K562 (cell line): ENCODE measurements around the gene AMOT. TPM values are rescaled to one million over a fixed set of nuclear protein-coding genes. Genes with fewer than 3 reads are reported as not detected.

Experiments
- ATAC-seq: fragments of 200-7000 bp; cut with Tn5 transposase; 3 replicates; pipeline ENCODE4 v1.9.1; 2020; ENCODE audit warnings: moderate library complexity
- BruUV-seq: library from RNA; stranded (reverse); fragments of 400-500 nt; replicated peaks from 2 replicates; lab custom pipeline; 2021; lab: Mats Ljungman, UMichigan
- CTCF ChIA-PET: fragments of 300-600 bp; formaldehyde crosslinking; extraction: SDS; loops from one replicate; lab custom pipeline; 2021; ENCODE audit warnings: low intra/inter-chr PET ratio; lab: Yijun Ruan, JAX
- POLR2A ChIA-PET: fragments of 300-600, 350-650 bp; sonication (Branson Sonifier 250); formaldehyde crosslinking; extraction: SDS; loops from one replicate; lab custom pipeline; 2021; ENCODE audit warnings: antibody characterized with exemption, inconsistent platforms; lab: Yijun Ruan, JAX
- DNase-seq, 4 experiments: peaks; one replicate each; pipeline versions ENCODE4 v3.0.0 to v3.0.0-alpha.2; 2011 to 2018; ENCODE audit warnings: low spot score in 3 of 4, mixed read lengths in 3 of 4; ENCODE audit errors: extremely low read depth in 1 of 4
- FAIRE-seq: peaks from 2 replicates; lab custom pipeline; 2011; peaks lifted over from hg19 to GRCh38; lab: Jason Lieb, UNC
- H2AFZ ChIP-seq: 2 replicates; pipeline ENCODE4 v1.6.0; 2011; ENCODE audit warnings: low read depth, low read length, control low read depth, inconsistent platforms
- H3K27ac ChIP-seq: fragments of 200-600 bp; 3 replicates; pipeline ENCODE4 v1.8.0; 2011; ENCODE audit warnings: low read depth, mild to moderate bottlenecking, control low read depth, inconsistent platforms, low read length, moderate library complexity, mixed read lengths; ENCODE audit errors: extremely low read depth
- H3K27me3 ChIP-seq, 2 experiments: fragments of 300-600 bp in 1 of 2; 2 replicates in 1 of 2; 3 replicates in 1 of 2; pipeline versions ENCODE4 v1.6.0 to v1.8.0; 2011; ENCODE audit warnings: inconsistent platforms in 2 of 2, low read length in 2 of 2, mild to moderate bottlenecking in 1 of 2, mixed read lengths in 1 of 2, moderate library complexity in 1 of 2; ENCODE audit not compliant: control insufficient read depth in 2 of 2, insufficient read depth in 2 of 2
- H3K36me3 ChIP-seq: fragments of 300-600 bp; 3 replicates; pipeline ENCODE4 v1.8.0; 2011; ENCODE audit warnings: mild to moderate bottlenecking, low read length, inconsistent platforms; ENCODE audit not compliant: control insufficient read depth, insufficient read depth
- H3K4me1 ChIP-seq, 2 experiments: fragments of 200-600 bp in 1 of 2; replicated peaks in 1 of 2; 2 replicates in 1 of 2; 3 replicates in 1 of 2; pipeline versions ENCODE4 v1.5.1 to v1.8.0; 2011; ENCODE audit warnings: inconsistent platforms in 2 of 2, low read length in 2 of 2, mild to moderate bottlenecking in 1 of 2, mixed read lengths in 1 of 2, moderate library complexity in 1 of 2; ENCODE audit not compliant: control insufficient read depth in 2 of 2, insufficient read depth in 2 of 2
- H3K4me2 ChIP-seq: 2 replicates; pipeline ENCODE4 v1.6.1; 2011; ENCODE audit warnings: low read length, control low read depth, inconsistent platforms, mixed read lengths; ENCODE audit not compliant: insufficient read depth
- H3K4me3 ChIP-seq: fragments of 200-600 bp; sonication (generic), shearing (Covaris generic); 2 replicates; pipeline ENCODE4 v1.5.1; 2016; ENCODE audit warnings: control low read depth, inconsistent platforms
- H3K79me2 ChIP-seq: fragments of 200-600 bp; 3 replicates; pipeline ENCODE4 v1.8.0; 2011; ENCODE audit warnings: low read length, inconsistent platforms; ENCODE audit not compliant: control insufficient read depth, insufficient read depth
- H3K9ac ChIP-seq, 2 experiments: 2 replicates each; pipeline versions ENCODE4 v1.6.0 to v1.6.1; 2011; ENCODE audit warnings: low read depth in 2 of 2, low read length in 2 of 2, control low read depth in 1 of 2, inconsistent platforms in 1 of 2, mild to moderate bottlenecking in 1 of 2, mixed read lengths in 1 of 2; ENCODE audit not compliant: insufficient read depth in 1 of 2
- H3K9me1 ChIP-seq: one replicate; pipeline ENCODE4 v1.6.0; 2011; ENCODE audit warnings: inconsistent platforms, mild to moderate bottlenecking, low read length, moderate library complexity; ENCODE audit not compliant: control insufficient read depth, insufficient read depth
- H3K9me3 ChIP-seq: replicated peaks from 2 replicates; pipeline ENCODE4 v1.5.1; 2011; ENCODE audit warnings: low read depth, low read length, inconsistent platforms; ENCODE audit not compliant: control insufficient read depth, insufficient read depth
- H4K20me1 ChIP-seq: replicated peaks from 2 replicates; pipeline ENCODE4 v1.6.1; 2011; ENCODE audit warnings: low read length, inconsistent platforms, mixed read lengths; ENCODE audit not compliant: control insufficient read depth, insufficient read depth
- BHLHE40 ChIP-seq: IDR thresholded peaks from 2 replicates; pipeline ENCODE4 v1.6.1; 2011; ENCODE audit warnings: low read length, improper control_type of control experiment
- CCAR2 ChIP-seq: fragments of 200-400 bp; formaldehyde crosslinking; IDR thresholded peaks from 2 replicates; pipeline ENCODE4 v1.6.1; 2017; ENCODE audit warnings: mild to moderate bottlenecking, low read depth, low read length
- FOXM1 ChIP-seq, 2 experiments: fragments of 450-650 bp in 1 of 2; sonication (generic) in 1 of 2; formaldehyde crosslinking in 1 of 2; IDR thresholded peaks; 2 replicates each; pipeline versions ENCODE4 v1.6.1 to v1.9.0; 2017 to 2022; ENCODE audit warnings: low read depth in 2 of 2, mild to moderate bottlenecking in 2 of 2, missing genetic modification reagents in 1 of 2, moderate library complexity in 1 of 2
- HMGN3 ChIP-seq: IDR thresholded peaks from 2 replicates; pipeline ENCODE4 v1.6.1; 2011; ENCODE audit warnings: borderline replicate concordance, low read depth, mild to moderate bottlenecking, mixed read lengths, low read length; ENCODE audit not compliant: insufficient read length; ENCODE audit errors: extremely low read depth
- ILF3 ChIP-seq: fragments of 450-650 bp; IDR thresholded peaks from 2 replicates; pipeline ENCODE4 v1.6.1; 2018; ENCODE audit warnings: antibody characterized with exemption, mild to moderate bottlenecking, moderate library complexity, borderline replicate concordance
- MAFF ChIP-seq: IDR thresholded peaks from 2 replicates; pipeline ENCODE4 v1.6.1; 2012; ENCODE audit warnings: low read length, improper control_type of control experiment
- MAFK ChIP-seq: IDR thresholded peaks from 2 replicates; pipeline ENCODE4 v1.6.1; 2011; ENCODE audit warnings: low read length, improper control_type of control experiment
- MCM2 ChIP-seq: fragments of 450-650 bp; IDR thresholded peaks from 2 replicates; pipeline ENCODE4 v1.6.1; 2017; ENCODE audit warnings: low read depth, mild to moderate bottlenecking
- RAD51 ChIP-seq: fragments of 450-650 bp; IDR thresholded peaks from 2 replicates; pipeline ENCODE4 v1.7.1; 2016; ENCODE audit warnings: low read depth, mild to moderate bottlenecking, borderline replicate concordance
- RUNX1 ChIP-seq: sonication (generic); IDR thresholded peaks from 2 replicates; pipeline ENCODE4 v1.6.1; 2016; ENCODE audit warnings: antibody characterized with exemption, low read depth
- TCF7 ChIP-seq: sonication (generic); IDR thresholded peaks from 2 replicates; pipeline ENCODE4 v1.6.1; 2016; ENCODE audit warnings: antibody characterized with exemption, borderline replicate concordance
- ZFPM2 ChIP-seq: fragments of 250-450 bp; sonication (Bioruptor Pico); IDR thresholded peaks from 2 replicates; pipeline ENCODE4 v1.5.1; 2022; ENCODE audit warnings: mild to moderate bottlenecking
- ZNF780A ChIP-seq: fragments of 250-450 bp; sonication (Bioruptor Pico); IDR thresholded peaks from 2 replicates; pipeline ENCODE4 v1.5.0; 2021; ENCODE audit warnings: mild to moderate bottlenecking
- WGBS: fragments of 100-300 bp; shearing (Covaris generic); methylation state at CpG from one replicate; pipeline ENCODE4 v1.1.6; 2016; ENCODE audit warnings: low coverage, mixed read lengths; ENCODE audit not compliant: insufficient coverage; ENCODE audit errors: missing lambda C conversion rate; 5-methylcytosine and 5-hydroxymethylcytosine counted together
- in situ Hi-C: fragments of 300-500 bp; cut with MboI; formaldehyde crosslinking; loops from 4 replicates; pipeline ENCODE4 v1.15.0; 2018; ENCODE audit warnings: inconsistent platforms, mixed read lengths
- intact Hi-C: fragments of 100-400 bp; cut with micrococcal nuclease; formaldehyde crosslinking; loops from 2 replicates; pipeline ENCODE4 v1.14.2; 2022
- polyA plus RNA-seq, 8 experiments: library from polyadenylated mRNA; depleted of rRNA in 4 of 8; stranded (reverse) in 5 of 8; unstranded in 3 of 8; fragments of >200 nt; fragmentation: Nextera tagmentation in 2 of 8; fragmentation: Illumina TruSeq in 1 of 8; extraction: Ambion mirVana in 2 of 8; extraction: Trizol in 1 of 8; gene quantifications; 2 replicates each; pipeline versions ENCODE4 v1.2.1 to v1.2.3, GENCODE V29; 2011 to 2014; ENCODE audit warnings: inconsistent platforms in 1 of 8, missing spikeins in 1 of 8
- total RNA-seq, 7 experiments: library from RNA; depleted of rRNA in 6 of 7; stranded (reverse); fragments of >200 nt in 6 of 7; fragmentation: Illumina TruSeq in 2 of 7; extraction: Trizol in 2 of 7; gene quantifications; 2 replicates each; pipeline versions ENCODE4 v1.2.1 to v1.2.3, GENCODE V29; 2011 to 2021; ENCODE audit warnings: low replicate concordance in 1 of 7
- TF ChIP-seq, protein P1 (sequence below): fragments of 450-650 bp; IDR thresholded peaks from 2 replicates; pipeline ENCODE4 v1.6.1; 2016; ENCODE audit warnings: borderline replicate concordance
- TF ChIP-seq, protein P2 (sequence below): IDR thresholded peaks from 2 replicates; pipeline ENCODE4 v1.6.1; 2011; ENCODE audit not compliant: insufficient read length; ENCODE audit errors: extremely low read depth
- TF ChIP-seq, protein P3 (sequence below): sonication (generic); formaldehyde crosslinking; IDR thresholded peaks from 2 replicates; pipeline ENCODE4 v1.4.0; 2020; ENCODE audit warnings: mild to moderate bottlenecking, missing genetic modification reagents
- TF ChIP-seq, protein P4 (sequence below), 2 experiments: fragments of 250-450 bp in 1 of 2; fragments of 450-650 bp in 1 of 2; sonication (Bioruptor Pico) in 1 of 2; IDR thresholded peaks; 2 replicates each; pipeline versions ENCODE4 v1.6.1 to v1.8.0; 2016 to 2021; ENCODE audit warnings: mild to moderate bottlenecking in 2 of 2, moderate library complexity in 2 of 2, missing compliant biosample characterization in 1 of 2, missing genetic modification characterization in 1 of 2

Gene AMOT
- total and polyA plus RNA-seq, 9 of the 15 experiments (the other 6 are each of a cell fraction or from before 2014, with no cell fraction given): 0.04 TPM; not detected in 8

DNA sequence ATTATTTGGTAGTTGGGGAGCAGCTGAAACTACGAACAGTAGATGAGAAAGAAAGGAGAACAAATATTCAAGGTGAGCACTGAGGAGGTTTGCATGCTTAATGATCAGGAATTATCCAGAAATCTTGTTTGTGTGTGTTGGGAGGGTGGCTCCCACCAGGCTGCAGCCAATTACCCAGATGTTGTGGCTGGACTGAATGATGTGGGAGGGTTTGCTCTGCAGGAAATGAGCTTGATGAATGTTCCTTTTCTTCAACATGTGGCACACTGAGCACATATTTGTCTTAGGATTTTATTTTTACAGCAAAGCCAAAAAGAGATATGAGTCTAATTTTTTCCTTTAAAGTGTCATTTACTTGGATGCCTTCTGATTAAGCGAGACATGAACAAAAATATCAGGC is 48.3 kb upstream of the AMOT start:
- ChIA-PET CTCF (no interaction called here), POLR2A (no interaction called here)
- no peaks in the 10 kb centered on the region for H3K9me1 ChIP-seq
- ATAC-seq: no peak
- H4K20me1 ChIP-seq: no peaks in the 10 kb centered on the region
- no peaks in the 10 kb centered on the region for H3K4me1 ChIP-seq
- H2AFZ ChIP-seq: no peak overlapping the region
- H3K4me2 ChIP-seq: no peak overlapping the region
- H3K9ac ChIP-seq: no peak overlapping the region
- in situ Hi-C loops (no loop called here), intact Hi-C loops (no loop called here)
- TF ChIP-seq FOXM1 (IDR thresholded peaks at IDR 0.05; ENCODE audit: low read depth): no peak
- TF ChIP-seq FOXM1 (CRISPR knock-in tag; IDR thresholded peaks at IDR 0.05; ENCODE audit: low read depth): no peak
- no peak for TF ChIP-seq ZFPM2 (CRISPR knock-in tag)
- TF ChIP-seq BHLHE40: no peak
- no peak for TF ChIP-seq MCM2
- TF ChIP-seq MAFF: no peak
- TF ChIP-seq, protein P1, sequence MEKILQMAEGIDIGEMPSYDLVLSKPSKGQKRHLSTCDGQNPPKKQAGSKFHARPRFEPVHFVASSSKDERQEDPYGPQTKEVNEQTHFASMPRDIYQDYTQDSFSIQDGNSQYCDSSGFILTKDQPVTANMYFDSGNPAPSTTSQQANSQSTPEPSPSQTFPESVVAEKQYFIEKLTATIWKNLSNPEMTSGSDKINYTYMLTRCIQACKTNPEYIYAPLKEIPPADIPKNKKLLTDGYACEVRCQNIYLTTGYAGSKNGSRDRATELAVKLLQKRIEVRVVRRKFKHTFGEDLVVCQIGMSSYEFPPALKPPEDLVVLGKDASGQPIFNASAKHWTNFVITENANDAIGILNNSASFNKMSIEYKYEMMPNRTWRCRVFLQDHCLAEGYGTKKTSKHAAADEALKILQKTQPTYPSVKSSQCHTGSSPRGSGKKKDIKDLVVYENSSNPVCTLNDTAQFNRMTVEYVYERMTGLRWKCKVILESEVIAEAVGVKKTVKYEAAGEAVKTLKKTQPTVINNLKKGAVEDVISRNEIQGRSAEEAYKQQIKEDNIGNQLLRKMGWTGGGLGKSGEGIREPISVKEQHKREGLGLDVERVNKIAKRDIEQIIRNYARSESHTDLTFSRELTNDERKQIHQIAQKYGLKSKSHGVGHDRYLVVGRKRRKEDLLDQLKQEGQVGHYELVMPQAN: no peak
- TF ChIP-seq, protein P2, sequence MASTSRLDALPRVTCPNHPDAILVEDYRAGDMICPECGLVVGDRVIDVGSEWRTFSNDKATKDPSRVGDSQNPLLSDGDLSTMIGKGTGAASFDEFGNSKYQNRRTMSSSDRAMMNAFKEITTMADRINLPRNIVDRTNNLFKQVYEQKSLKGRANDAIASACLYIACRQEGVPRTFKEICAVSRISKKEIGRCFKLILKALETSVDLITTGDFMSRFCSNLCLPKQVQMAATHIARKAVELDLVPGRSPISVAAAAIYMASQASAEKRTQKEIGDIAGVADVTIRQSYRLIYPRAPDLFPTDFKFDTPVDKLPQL: no peak
- no peak for TF ChIP-seq CCAR2
- TF ChIP-seq ILF3: no peak
- TF ChIP-seq ZNF780A: no peak
- TF ChIP-seq MAFK: no peak
- TF ChIP-seq RUNX1: no peak
- TF ChIP-seq RAD51: no peak
- TF ChIP-seq, protein P3, sequence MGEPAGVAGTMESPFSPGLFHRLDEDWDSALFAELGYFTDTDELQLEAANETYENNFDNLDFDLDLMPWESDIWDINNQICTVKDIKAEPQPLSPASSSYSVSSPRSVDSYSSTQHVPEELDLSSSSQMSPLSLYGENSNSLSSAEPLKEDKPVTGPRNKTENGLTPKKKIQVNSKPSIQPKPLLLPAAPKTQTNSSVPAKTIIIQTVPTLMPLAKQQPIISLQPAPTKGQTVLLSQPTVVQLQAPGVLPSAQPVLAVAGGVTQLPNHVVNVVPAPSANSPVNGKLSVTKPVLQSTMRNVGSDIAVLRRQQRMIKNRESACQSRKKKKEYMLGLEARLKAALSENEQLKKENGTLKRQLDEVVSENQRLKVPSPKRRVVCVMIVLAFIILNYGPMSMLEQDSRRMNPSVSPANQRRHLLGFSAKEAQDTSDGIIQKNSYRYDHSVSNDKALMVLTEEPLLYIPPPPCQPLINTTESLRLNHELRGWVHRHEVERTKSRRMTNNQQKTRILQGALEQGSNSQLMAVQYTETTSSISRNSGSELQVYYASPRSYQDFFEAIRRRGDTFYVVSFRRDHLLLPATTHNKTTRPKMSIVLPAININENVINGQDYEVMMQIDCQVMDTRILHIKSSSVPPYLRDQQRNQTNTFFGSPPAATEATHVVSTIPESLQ (CRISPR knock-in tag): no peak
- no peak for TF ChIP-seq HMGN3
- TF ChIP-seq, protein P4, sequence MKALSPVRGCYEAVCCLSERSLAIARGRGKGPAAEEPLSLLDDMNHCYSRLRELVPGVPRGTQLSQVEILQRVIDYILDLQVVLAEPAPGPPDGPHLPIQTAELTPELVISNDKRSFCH (CRISPR knock-in tag; IDR thresholded peaks at IDR 0.05): no peak
- TF ChIP-seq, protein P4 (tag; IDR thresholded peaks at IDR 0.05): no peak
- TF ChIP-seq TCF7: no peak
- H3K9me3 ChIP-seq: no peaks in the 10 kb centered on the region
- FAIRE-seq: no peak
- H3K27me3 ChIP-seq: no peaks in the 10 kb centered on the region
- BruUV-seq: no TSS peak
- no peak for DNase-seq
- H3K27ac ChIP-seq: no peak overlapping the region
- no peak overlapping the region for H3K4me3 ChIP-seq
- 0% methylated on average over 2 of the region's 2 CpGs for WGBS
- H3K36me3 ChIP-seq: no peaks in the 10 kb centered on the region
- no peaks in the 10 kb centered on the region for H3K79me2 ChIP-seq
